IPS-18c (cell line): Measurements from ENCODE around the gene KIF18B.

Experiments
- H3K4me3 ChIP-seq: 2 replicates; pipeline ENCODE4 v1.7.0; 2013; ENCODE audit warnings: low read depth, mild to moderate bottlenecking, low read length, moderate library complexity; ENCODE audit not compliant: insufficient read depth
- H3K9me3 ChIP-seq: one replicate; pipeline ENCODE4 v1.6.1; 2013; ENCODE audit warnings: mild to moderate bottlenecking, low read length, moderate library complexity; ENCODE audit not compliant: control insufficient read depth, insufficient read depth

KIF18B gene

DNA sequence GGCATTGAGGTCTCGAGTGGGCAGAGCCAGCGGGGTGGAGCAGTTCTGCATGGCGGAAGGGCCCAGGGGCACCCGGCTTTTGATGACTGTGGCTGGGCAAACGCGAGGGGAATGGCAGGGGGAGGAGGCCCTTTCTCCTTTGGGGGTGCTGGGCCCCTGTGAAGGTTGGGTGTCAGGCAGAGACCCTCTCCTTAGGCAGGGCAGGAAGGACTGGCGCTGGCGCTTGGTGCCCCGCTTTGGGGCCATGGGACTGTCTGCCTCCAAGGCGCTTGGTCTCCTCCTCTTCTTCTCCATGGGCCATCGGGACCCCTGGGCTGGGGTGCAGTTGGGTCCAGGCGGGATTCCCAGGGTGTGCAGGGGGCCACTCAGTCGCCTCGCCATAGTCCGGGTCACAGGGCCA lies 19.4 kb downstream of the KIF18B start:
- Histone ChIP-seq H3K4me3 (no peak overlapping the region), H3K9me3 (no peaks in the 10 kb centered on the region)

DNA sequence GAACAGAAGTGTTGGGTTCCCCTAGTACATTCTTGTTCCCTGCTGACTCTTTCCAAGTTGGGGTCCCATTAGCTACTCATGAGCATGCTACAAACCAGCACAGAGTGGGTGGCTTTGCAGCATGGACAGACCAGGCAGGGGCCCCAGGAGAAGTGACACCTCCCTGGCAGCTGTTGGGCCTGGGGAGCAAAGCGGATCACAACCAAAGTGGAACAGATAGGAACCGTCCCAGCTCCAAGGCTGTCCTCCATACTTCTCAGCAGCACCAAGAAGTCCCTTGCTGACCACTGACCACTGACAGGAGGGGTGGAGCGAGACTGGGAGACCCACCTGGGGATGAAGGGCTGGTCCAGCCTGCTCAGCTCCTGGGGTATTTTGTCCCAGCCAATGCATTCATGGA lies 19.9 kb downstream of the KIF18B start:
- H3K9me3 ChIP-seq, result peaks cover 2% of the 10 kb centered on the region
- H3K4me3 ChIP-seq, result no peak overlapping the region

DNA sequence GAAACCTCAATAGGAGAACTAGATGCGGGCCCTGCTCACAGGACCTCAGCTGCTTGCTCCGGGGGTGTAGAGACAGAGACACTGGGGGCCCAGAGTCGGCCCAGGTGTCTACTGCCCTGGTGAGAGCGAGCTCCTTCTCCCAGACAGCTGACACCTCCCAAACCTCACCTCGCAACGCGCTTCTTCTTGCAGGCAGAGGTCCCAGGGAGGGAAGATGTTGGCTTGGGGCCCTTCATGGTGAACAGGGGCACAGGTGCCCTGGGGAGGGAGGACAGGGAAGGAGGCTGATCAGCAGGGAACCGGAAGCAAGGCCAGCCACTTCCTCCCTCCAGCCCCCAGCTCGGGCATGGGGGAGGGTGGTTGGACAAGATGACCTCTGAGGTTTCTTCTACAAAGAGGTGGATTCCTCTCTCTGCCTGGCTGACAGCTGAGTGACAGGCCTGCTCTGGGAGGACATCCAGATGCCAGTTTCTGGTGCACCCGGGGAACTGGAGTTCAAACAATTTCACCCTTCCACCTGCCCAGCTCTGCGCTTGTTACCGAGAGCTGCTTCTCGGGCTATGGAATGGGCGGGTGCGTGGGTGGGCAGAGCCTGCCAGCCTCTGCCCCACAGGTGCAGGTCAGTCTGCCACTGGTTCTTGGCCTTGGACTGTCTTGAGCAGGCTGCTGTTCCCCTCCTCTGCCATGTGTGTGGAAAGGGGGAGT lies 20.6 kb downstream of the KIF18B start:
- no peak overlapping the region for H3K4me3 ChIP-seq
- peaks cover 5% of the 10 kb centered on the region for H3K9me3 ChIP-seq

DNA sequence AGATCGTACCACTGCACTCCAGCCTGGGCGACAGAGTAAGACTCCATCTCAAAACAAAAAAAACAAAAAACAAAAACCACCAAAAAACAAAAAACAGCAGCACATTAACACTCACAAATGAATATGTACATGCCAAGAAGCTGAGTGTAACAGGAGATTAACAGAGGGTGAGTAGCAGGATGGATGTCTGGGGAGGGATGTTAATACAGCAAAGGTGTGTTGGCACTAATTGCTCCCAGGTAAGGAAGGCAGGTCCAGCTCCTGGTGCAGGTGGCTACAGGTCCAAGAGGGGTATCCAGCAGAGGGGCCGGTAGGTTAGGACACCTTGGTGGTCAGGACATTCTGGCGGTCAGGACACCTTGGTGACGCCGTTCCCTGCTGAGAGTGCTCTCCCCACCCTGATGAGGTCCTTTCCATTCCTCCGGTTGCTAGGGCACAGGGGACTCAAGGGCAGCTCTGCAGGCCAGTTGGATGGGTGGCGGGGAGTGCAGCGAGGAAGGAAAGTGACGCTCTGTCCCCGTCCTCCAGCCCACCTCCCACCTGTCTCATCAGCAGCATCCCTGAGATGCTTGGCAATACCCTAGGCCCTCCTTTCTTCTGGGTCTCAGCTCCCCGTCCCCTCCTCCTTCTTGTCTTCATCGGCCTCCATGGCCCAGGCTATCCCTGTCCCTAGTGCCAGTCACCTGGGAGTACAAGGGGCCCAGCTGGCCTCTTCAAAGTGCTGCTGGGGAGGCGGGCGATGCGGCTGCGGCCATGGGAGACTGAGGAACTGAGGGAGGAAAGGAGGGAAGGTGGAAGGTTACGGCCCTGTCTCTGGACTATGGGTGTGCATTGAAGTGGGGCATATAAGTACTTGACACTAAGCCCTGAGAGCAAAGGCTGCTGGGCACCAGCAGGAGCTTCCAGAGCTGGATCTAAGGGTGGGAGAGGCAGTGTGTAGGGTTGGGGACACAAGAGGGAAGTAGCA lies 21.6 kb downstream of the KIF18B start:
- no peak overlapping the region for H3K4me3 ChIP-seq
- peaks cover 5% of the 10 kb centered on the region for H3K9me3 ChIP-seq

DNA sequence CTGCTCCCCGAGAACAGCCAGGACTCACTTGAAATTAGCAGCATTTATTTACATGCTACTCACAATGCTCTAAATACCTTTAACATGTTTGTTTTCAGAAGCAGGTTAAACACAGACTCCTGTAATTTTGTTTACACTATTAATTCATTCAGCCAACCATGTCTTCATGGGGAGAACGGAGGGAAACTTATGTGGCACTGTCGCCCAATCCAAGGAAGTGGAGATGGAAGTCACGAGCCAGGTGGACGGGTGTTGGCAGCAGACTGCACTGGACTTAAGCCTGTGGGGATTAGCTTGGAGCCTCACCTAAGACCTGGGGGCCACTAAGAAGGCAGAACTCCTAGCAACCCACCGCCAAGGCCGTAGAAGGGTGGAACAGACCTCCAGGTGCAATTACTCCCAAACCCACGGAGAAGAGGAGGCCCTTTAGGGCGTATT lies 23.4 kb downstream of the KIF18B start:
- Histone ChIP-seq H3K9me3 (peaks cover 5% of the 10 kb centered on the region), H3K4me3 (no peak overlapping the region)

DNA sequence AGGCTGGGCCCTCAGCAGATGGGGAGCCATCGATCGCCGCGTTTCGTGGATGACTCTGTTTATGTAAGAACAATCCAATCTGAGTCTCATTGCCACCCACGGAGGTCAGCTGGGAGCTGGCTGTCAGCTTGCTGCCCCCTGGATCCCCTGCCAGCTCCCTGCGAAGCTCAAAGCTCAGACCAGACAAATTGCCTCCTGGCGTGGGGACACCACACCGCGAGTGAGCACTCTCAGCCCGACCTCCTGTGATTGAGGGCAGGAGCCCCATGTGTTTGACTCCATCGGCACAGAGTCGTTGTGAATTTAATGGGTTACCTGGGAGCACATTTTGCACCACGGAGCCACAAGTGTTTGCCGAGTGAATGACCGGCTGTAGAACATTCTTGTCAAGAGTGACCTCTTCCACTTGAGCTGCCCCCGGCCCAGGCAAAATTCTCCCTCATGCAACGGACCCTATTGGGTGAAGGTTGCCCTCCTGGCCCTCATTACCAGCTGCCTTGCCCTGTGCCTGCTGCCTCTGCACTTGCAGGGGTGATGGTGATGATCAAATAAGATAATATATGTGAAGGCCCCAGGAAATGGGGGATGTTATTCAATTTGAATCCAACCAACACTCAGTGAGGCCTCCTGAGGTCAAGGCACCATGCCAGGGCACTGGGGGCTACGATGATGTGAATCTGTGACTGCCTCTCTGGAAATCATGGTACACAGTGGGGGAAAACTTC lies 24.7 kb downstream of the KIF18B start:
- no peak overlapping the region for H3K4me3 ChIP-seq
- H3K9me3 ChIP-seq, result peaks cover 5% of the 10 kb centered on the region

DNA sequence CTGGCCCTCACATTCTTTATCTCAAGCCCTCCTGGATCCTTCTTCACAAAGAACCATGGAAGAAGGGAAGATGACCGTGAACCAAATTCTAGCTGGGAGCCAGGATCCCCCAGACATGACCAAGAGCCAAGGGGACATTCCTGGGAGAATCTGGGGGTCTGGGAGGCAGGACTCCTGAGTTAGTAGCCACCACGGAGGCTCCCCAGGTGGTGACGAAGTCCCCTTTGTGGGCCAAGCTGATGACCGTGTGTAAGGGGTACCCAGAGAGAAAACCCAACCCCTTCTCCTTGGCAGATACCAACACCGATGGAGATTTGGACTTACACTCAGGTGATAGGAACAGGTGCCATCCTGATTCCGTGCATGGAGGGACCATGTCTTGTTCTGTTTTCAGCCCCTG lies 25.4 kb downstream of the KIF18B start:
- Histone ChIP-seq H3K9me3 (peaks cover 5% of the 10 kb centered on the region), H3K4me3 (no peak overlapping the region)

DNA sequence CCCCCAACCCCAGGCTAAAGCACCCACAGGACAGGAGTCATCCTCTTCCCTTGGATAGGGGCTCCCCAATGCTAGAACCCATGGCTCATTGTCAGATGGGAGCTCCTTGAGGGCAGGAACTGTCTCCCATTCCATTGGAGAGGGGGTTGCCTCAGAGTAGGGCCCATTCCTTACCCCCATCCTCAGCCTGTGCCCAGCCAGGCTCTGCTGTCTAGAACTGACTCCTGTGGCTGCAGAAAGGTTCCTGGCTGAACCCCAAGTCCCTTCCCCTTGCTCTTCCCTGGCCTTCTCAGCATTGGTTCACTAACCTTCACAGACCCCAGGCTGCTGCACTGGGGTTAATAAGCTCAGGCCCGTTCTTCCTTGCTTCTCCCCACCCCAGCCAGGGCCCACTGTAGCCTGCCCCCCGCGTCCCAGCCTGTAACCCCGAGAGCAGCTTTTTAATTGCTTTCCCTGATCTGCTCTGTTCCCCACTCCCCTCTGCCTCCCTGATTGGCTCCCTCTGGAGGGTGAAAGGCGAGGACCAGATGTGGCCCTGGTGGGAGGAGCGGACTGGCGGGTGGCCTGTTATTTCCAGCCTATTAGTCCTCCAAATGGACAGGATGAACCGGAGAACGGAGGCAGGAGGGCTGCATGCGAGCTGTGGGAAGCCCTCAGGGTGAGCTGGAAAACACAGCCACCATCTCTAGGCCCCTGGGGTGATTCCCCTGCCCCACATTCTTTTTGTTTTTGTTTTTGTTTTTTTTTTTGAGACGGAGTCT lies 26.3 kb downstream of the KIF18B start:
- Histone ChIP-seq H3K9me3 (peaks cover 5% of the 10 kb centered on the region), H3K4me3 (no peak overlapping the region)

DNA sequence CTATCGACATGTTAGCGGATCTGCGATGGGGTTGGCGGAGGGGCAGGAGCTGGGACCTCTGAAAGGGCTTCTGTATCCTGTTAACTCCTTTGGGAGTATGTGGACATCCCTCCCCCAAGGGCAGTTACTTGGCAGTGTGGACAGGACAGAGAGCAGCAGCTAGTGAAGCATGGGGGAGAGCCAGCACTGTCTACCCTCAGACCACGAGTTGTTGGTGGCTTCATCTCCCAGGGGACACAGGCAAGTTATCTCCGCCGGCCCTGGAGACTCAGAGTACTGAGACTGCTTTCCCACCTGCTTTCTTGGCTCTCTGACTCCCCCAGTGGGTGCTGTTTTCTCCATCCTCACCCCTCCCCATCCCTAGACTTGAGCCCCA lies 27.0 kb downstream of the KIF18B start:
- Histone ChIP-seq H3K9me3 (peaks cover 5% of the 10 kb centered on the region), H3K4me3 (no peak overlapping the region)

DNA sequence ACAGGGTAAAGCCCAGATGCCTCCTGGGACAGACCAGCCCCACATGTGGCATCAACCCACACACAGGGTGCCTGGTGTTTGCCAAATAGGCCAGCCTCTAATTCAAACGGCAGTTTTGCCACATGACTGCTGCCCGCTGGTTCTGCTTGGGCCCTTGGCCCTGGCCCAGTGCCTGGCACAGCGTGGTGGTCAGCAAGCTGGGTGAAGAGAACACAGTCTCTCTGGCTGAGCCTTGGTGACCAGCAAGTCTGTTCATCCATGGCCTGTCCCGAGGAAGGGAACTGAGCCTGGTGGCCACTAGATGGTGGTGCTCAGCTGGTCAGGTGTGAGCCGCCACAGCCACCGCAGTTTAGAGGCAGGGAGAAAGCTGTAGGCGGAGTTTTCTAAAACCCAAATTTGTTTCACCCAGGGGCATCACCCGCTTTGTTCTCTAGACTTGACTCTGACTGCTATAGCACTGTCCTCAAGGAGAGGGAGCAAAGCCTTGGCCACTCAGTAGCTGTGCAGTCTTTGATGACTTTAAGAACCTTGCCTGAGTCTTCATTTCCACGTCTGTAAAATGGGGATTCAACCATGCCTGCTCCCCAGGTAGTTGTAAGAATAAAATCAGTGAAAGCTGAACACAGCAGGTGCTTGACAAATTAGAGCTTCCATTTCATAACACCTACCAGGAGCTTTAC lies 27.5 kb downstream of the KIF18B start:
- H3K9me3 ChIP-seq, result peaks cover 5% of the 10 kb centered on the region
- H3K4me3 ChIP-seq, result no peak overlapping the region

DNA sequence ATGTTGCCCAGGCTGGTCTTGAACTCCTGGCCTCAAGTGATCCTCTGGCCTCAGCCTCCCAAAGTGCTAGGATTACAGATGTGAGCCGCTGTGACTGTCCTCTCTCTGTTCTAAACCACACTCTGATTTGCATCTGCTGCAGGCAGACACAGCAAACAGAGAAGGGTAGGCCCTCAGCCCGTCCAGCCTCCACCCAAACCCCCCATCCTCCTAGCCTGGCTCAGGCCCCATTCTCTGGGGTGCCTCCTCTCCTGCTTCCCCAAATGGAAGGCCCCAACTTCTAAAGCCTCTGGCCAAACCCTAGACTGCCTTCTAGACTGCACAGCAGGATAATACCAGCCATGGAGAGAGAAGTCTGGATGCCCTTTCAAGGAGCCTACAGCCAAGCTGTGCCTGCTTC lies 28.2 kb downstream of the KIF18B start:
- Histone ChIP-seq H3K4me3 (no peak overlapping the region), H3K9me3 (peaks cover 5% of the 10 kb centered on the region)

DNA sequence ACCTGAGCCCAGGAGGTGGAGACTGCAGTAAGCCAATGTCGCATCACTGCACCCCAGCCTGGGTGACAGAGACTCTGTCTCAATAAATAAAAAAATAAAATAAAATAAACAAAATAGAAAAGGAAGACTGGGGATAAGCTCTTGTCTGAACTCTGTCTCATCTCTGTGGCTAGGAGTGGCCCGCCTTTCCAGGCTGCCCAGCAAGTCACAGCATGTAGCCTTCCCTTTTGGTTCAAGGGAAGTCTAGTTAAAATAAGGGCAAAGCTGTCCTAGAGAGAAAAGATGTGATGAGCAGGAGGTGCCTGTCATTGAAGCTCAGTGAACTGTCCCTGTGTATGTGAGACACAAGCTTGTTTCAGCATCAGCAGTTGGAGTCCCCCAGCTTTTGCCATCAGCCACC lies 29.6 kb downstream of the KIF18B start:
- no peak overlapping the region for H3K4me3 ChIP-seq
- H3K9me3 ChIP-seq, result peaks cover 5% of the 10 kb centered on the region

DNA sequence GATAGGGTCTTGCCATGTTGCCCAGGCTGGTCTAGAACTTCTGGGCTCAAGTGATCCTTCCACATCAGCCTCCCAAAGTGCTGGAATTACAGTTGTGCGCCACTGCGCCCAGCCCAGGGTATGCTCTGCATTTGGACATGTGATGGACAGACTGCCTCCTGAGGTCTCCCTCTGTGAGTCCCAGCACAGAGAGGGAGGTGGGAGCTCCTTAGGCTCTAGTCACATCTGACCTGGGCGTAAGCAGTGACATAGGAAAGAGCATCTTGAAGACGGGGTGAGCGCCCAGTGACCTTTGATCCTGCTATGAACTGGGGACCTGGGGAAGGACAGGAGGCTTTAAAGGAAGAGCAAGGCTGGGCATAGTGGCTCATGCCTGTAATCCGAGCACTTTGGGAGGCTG lies 30.1 kb downstream of the KIF18B start:
- H3K4me3 ChIP-seq, result no peak overlapping the region
- peaks cover 1% of the 10 kb centered on the region for H3K9me3 ChIP-seq

DNA sequence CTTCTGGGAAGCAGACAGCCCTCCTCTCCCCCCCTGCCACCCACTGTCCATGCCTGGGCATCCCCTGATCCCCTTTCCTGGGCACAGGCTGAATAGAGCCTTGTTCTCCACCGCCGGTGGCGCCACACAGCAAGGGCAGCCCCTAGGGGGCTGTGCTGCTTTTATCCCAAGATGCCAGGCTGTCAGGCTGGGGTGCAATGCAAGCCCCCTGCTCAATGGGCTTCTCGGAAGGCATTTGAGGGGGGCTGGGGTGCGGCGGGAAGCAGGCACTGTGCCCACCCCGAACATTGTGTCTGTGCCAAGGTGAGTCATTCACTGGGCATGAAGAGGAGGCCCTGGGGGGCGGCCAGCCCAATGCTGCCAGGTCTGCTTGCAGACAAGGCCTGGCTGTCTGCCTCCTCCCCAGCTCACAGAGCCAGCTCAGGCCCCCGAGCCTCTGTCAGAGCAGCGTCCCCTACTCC lies 30.8 kb downstream of the KIF18B start:
- Histone ChIP-seq H3K9me3 (no peaks in the 10 kb centered on the region), H3K4me3 (no peak overlapping the region)

DNA sequence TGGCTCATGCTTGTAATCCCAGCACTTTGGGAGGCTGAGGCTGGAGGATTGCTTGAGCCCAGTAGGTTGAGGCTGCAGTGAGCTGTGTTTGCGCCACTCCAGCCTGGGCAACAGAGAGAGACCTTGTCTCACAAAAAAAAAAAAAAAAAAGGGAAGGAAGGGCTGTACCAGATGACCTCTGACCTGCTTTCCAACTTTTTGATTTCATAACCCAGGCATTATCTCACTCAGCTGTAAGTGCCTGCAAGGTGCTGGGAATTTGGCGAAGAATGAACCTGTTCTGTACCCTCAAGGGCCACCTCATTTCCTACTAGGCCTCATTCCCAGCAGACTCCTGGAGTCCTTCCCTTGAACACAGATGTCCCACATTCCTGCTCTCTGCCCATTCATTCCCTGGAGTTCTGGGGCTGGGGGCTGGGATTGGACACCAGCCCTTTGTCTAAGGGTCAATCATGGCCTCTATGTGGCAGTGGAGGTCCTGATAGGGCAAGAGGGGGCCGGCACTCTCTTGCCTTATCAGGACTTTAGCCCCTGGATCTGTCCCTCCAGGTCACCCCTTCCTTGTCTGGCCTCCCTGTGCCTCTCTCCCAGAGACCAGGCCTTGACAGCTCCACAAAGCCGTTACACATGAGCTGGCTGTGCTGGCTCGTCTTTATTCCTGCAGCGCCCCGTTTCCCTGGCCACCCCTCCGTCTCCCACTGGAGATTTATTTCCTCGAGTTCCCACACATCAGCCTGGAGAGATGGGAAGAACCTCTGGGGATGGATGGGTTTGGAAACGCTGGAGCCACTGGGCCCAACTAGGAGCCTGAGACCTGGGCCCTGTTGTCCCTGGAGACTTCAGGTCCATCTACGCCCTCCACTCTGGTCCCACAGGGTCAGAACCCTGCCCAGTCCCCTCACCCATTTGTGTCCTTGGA lies 31.5 kb downstream of the KIF18B start:
- no peaks in the 10 kb centered on the region for H3K9me3 ChIP-seq
- H3K4me3 ChIP-seq, result no peak overlapping the region

DNA sequence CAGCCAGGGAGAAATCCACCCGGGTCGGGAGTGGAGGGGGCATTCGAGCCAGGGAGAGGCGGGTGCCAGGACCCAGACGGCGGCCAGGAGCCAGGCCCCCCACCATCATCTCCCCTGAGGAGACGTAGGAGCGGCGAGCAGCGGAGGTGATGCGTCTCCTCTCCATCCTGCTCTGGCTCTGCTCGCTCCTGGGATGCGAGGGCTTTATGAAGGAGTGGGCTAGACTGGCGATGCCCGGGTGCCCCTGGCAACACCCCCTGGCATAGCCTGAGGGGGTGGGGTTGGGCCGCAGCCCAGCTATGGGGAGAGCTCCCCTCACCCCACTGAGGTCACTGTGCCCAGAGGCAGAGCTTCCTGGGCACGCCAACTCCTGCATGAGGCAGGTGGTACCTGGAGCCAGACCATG lies 32.2 kb downstream of the KIF18B start, which contains the start of gene GFAP:
Gene GFAP, minus strand, starts transcription at position 180 of the 406 bp plus-strand sequence. Its CDS starts 14 bp downstream, at position 166.
- H3K9me3 ChIP-seq, result no peaks in the 10 kb centered on the region
- no peak within 1 kb of the TSS for H3K4me3 ChIP-seq
